OCI-LY7 (cell line): ENCODE data around the gene KRT9. TPM values are rescaled to one million over a fixed set of nuclear protein-coding genes. Genes with fewer than 3 reads are reported as not detected.

Experiments
- BruUV-seq: library from RNA; stranded (reverse); fragments of 400-500 nt; replicated peaks from 2 replicates; lab custom pipeline; 2021; lab: Mats Ljungman, UMichigan
- CTCF ChIA-PET: fragments of 300-600 bp; sonication (Branson Sonifier 250); formaldehyde crosslinking; loops from one replicate; lab custom pipeline; 2022; ENCODE audit warnings: antibody characterized with exemption; ENCODE audit not compliant: unreplicated experiment; lab: Charles Lee
- POLR2A ChIA-PET: fragments of 300-600 bp; sonication (Branson Sonifier 250); formaldehyde crosslinking; loops from one replicate; lab custom pipeline; 2022; ENCODE audit warnings: antibody characterized with exemption; lab: Charles Lee
- DNase-seq: peaks from one replicate; pipeline ENCODE4 v3.0.0-alpha.2; 2015; ENCODE audit warnings: low spot score
- H2AFZ ChIP-seq: fragments of 200-600 bp; sonication (generic), shearing (Covaris generic); 2 replicates; pipeline ENCODE4 v1.6.1; 2014; ENCODE audit warnings: mild to moderate bottlenecking, antibody characterized with exemption, low read length, moderate library complexity
- H3K27ac ChIP-seq: fragments of 200-600 bp; sonication (generic); 2 replicates; pipeline ENCODE4 v1.5.1; 2014; ENCODE audit warnings: mixed run types, low read depth, mild to moderate bottlenecking, moderate library complexity, low read length, inconsistent platforms; ENCODE audit not compliant: poor library complexity, severe bottlenecking
- H3K36me3 ChIP-seq: fragments of 200-600 bp; sonication (generic); 2 replicates; pipeline ENCODE4 v1.6.1; 2014; ENCODE audit warnings: mild to moderate bottlenecking, antibody characterized with exemption, low read length, moderate library complexity, mixed read lengths; ENCODE audit not compliant: insufficient read depth
- H3K4me1 ChIP-seq: fragments of 200-600 bp; sonication (generic); 2 replicates; pipeline ENCODE4 v1.5.1; 2014; ENCODE audit warnings: mild to moderate bottlenecking, low read length; ENCODE audit not compliant: insufficient read depth, poor library complexity, severe bottlenecking
- H3K4me2 ChIP-seq: fragments of 200-600 bp; sonication (generic); 2 replicates; pipeline ENCODE4 v1.6.1; 2014; ENCODE audit warnings: mild to moderate bottlenecking, low read length
- H3K4me3 ChIP-seq: fragments of 200-600 bp; sonication (generic); 2 replicates; pipeline ENCODE4 v1.5.1; 2014; ENCODE audit warnings: mild to moderate bottlenecking, low read depth, low read length; ENCODE audit not compliant: poor library complexity, severe bottlenecking
- H3K79me2 ChIP-seq: fragments of 200-600 bp; sonication (generic); 2 replicates; pipeline ENCODE4 v1.6.1; 2016; ENCODE audit warnings: low read depth, mild to moderate bottlenecking, low read length, moderate library complexity, mixed read lengths; ENCODE audit not compliant: insufficient read depth
- H3K9me2 ChIP-seq: fragments of 200-600 bp; sonication (generic); 2 replicates; pipeline ENCODE4 v1.6.1; 2016; ENCODE audit warnings: mild to moderate bottlenecking, low read length, mixed read lengths; ENCODE audit not compliant: insufficient read depth
- H3K9me3 ChIP-seq: fragments of 200-600 bp; sonication (generic); 2 replicates; pipeline ENCODE4 v1.6.1; 2014; ENCODE audit warnings: mild to moderate bottlenecking, mixed run types, low read length, mixed read lengths
- H4K20me1 ChIP-seq: fragments of 200-600 bp; sonication (generic); 2 replicates; pipeline ENCODE4 v1.6.1; 2014; ENCODE audit warnings: mild to moderate bottlenecking, antibody characterized with exemption, low read length, moderate library complexity, mixed read lengths; ENCODE audit not compliant: insufficient read depth
- CTCF ChIP-seq: fragments of 200-600 bp; sonication (generic); conservative IDR thresholded peaks from 2 replicates; pipeline ENCODE4 v1.5.1; 2014; ENCODE audit warnings: mild to moderate bottlenecking, antibody characterized with exemption, low read length, moderate library complexity, mixed read lengths
- EZH2phosphoT487 ChIP-seq: fragments of 200-600 bp; sonication (generic); IDR thresholded peaks from 2 replicates; pipeline ENCODE4 v1.6.1; 2018; ENCODE audit warnings: low read depth, borderline replicate concordance, mild to moderate bottlenecking, mixed run types, antibody characterized with exemption, low read length, moderate library complexity, mixed read lengths
- intact Hi-C: fragments of 100-400 bp; cut with micrococcal nuclease; formaldehyde crosslinking; loops from one replicate; pipeline ENCODE4 v1.10.0; 2022; ENCODE audit not compliant: unreplicated experiment
- total RNA-seq, 2 experiments: library from RNA; depleted of rRNA in 1 of 2; stranded (reverse); fragments of >200 nt in 1 of 2; shearing (Covaris generic) in 1 of 2; gene quantifications; 2 replicates each; pipeline ENCODE4 v1.2.3, GENCODE V29; 2014 to 2022

The KRT9 gene
- total RNA-seq, 2 experiments from 2014 or later, result not detected

- TF ChIP-seq EZH2phosphoT487, result no peak
- no peak for TF ChIP-seq CTCF
- H3K9me2 ChIP-seq, result no peaks in the 10 kb centered on the region
- no peak overlapping the region for H3K4me2 ChIP-seq
- ChIA-PET POLR2A (no interaction called here), CTCF (no interaction called here)
- H3K79me2 ChIP-seq, result no peaks in the 10 kb centered on the region
- H3K27ac ChIP-seq, result no peak overlapping the region
- H4K20me1 ChIP-seq, result no peaks in the 10 kb centered on the region
- H3K9me3 ChIP-seq, result no peaks in the 10 kb centered on the region
- no TSS peak for BruUV-seq
- no peak overlapping the region for H3K4me3 ChIP-seq
- no peaks in the 10 kb centered on the region for H3K36me3 ChIP-seq
- intact Hi-C loops, result no loop called here
- no peaks in the 10 kb centered on the region for H3K4me1 ChIP-seq
- no peak overlapping the region for H2AFZ ChIP-seq
- DNase-seq, result no peak
Measured at GRCh38 chr17:41542357-41542756, 29.5 kb downstream of the KRT9 start.

- no TSS peak for BruUV-seq
- POLR2A ChIA-PET, result no interaction called here
- no peak overlapping the region for H3K4me2 ChIP-seq
Measured at GRCh38 chr17:41540921-41541625, 30.8 kb downstream of the KRT9 start.

More at GRCh38 chr17:41540921-41541625, 30.8 kb downstream of the KRT9 start:
- no peaks in the 10 kb centered on the region for H3K79me2 ChIP-seq
- CTCF ChIA-PET, result interaction anchor here (0.6 to 0.9 kb wide), 2 partner anchors 8 to 107 kb away, joined by 3 to 4 read pairs; no protein-coding TSS in a partner anchor
- H3K9me3 ChIP-seq, result no peaks in the 10 kb centered on the region
- H2AFZ ChIP-seq, result no peak overlapping the region
- H3K4me1 ChIP-seq, result no peaks in the 10 kb centered on the region
- no peak for DNase-seq
- H3K36me3 ChIP-seq, result no peaks in the 10 kb centered on the region
- no peaks in the 10 kb centered on the region for H3K9me2 ChIP-seq
- no peak overlapping the region for H3K27ac ChIP-seq
- TF ChIP-seq EZH2phosphoT487, result no peak
- TF ChIP-seq CTCF, result no peak
- no peak overlapping the region for H3K4me3 ChIP-seq
- no peaks in the 10 kb centered on the region for H4K20me1 ChIP-seq
- intact Hi-C loops, result no loop called here
